Prostate gland (tissue), 2 donors: ENCODE results near the gene OR8J3.

Experiments
- POLR2A ChIP-seq: fragments of 450-650 bp; IDR thresholded peaks from one replicate; pipeline ENCODE4 v1.6.1; 2016; ENCODE audit warnings: antibody characterized with exemption, mild to moderate bottlenecking
- POLR2AphosphoS5 ChIP-seq: sonication (generic); formaldehyde crosslinking; IDR thresholded peaks from one replicate; pipeline ENCODE4 v1.6.1; 2017; ENCODE audit warnings: antibody characterized with exemption
- TF ChIP-seq, protein P1 (sequence below), 4 experiments: fragments of 200-600 bp in 2 of 4; fragments of 450-650 bp in 2 of 4; sonication (generic) in 2 of 4; IDR thresholded peaks; 1 replicate in 3 of 4; 2 replicates in 1 of 4; pipeline ENCODE4 v1.5.1; 2016 to 2019; ENCODE audit warnings: antibody characterized with exemption in 4 of 4, mild to moderate bottlenecking in 2 of 4, moderate library complexity in 2 of 4

DNA sequence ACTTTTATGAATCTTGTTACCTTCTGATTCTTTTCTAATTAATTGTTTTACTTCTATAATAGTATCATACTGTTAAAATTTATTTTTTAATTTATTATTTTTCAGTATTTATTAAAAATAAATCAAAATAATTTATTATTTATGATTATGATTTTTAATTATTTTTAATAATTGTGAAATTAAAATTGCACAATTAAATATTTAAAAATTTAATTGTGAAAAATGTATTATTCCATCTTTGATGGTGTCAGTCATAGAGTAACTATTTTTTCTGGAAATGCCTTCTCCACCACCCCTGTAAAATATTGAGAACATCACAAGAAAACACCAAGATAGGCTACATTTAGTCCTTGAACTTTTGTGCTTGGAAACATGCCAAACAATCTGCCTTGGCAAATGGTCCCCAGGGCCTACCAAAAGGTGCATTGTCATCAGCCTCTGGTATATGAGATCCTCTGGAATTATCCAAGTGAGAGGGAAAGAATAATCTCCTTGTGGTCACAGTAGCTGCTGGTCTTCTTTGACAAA is 36.7 kb downstream of the OR8J3 start, which contains the start of gene OR8H2:
- TF ChIP-seq POLR2A (no peak), POLR2AphosphoS5 (no peak)
- TF ChIP-seq, protein P1, sequence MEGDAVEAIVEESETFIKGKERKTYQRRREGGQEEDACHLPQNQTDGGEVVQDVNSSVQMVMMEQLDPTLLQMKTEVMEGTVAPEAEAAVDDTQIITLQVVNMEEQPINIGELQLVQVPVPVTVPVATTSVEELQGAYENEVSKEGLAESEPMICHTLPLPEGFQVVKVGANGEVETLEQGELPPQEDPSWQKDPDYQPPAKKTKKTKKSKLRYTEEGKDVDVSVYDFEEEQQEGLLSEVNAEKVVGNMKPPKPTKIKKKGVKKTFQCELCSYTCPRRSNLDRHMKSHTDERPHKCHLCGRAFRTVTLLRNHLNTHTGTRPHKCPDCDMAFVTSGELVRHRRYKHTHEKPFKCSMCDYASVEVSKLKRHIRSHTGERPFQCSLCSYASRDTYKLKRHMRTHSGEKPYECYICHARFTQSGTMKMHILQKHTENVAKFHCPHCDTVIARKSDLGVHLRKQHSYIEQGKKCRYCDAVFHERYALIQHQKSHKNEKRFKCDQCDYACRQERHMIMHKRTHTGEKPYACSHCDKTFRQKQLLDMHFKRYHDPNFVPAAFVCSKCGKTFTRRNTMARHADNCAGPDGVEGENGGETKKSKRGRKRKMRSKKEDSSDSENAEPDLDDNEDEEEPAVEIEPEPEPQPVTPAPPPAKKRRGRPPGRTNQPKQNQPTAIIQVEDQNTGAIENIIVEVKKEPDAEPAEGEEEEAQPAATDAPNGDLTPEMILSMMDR (IDR thresholded peaks at IDR 0.05), result no peak
